ENCODE data around the gene LHFPL4. TPM values are rescaled to one million over a fixed set of nuclear protein-coding genes. Genes with fewer than 3 reads are reported as not detected.

Gene LHFPL4
- total RNA-seq, 2 donors from 2014 or later = not detected

GRCh38 chr3:9553948-9554513, 409 bp upstream of the LHFPL4 start:
- H3K9me3 Mint-ChIP-seq = peaks cover 6 to 12% of the 10 kb centered on the region in 2 donors
- H3K36me3 Mint-ChIP-seq = peaks cover 12 to 13% of the 10 kb centered on the region in 2 donors
- ATAC-seq (no peak), DNase-seq (ENCODE audit: low spot score in 2 of 2) (peak in 1 of 2 donors; percentile 2)
- H3K27ac Mint-ChIP-seq = no peak overlapping the region

- no peak overlapping the region for H3K27ac Mint-ChIP-seq
- H3K9me3 Mint-ChIP-seq = peaks cover 6 to 9% of the 10 kb centered on the region in 2 donors
- DNase-seq (ENCODE audit: low spot score in 2 of 2) (peak in 1 of 2 donors; percentile 46), ATAC-seq (no peak)
- H3K36me3 Mint-ChIP-seq = peaks cover 12 to 13% of the 10 kb centered on the region in 2 donors
Measured at GRCh38 chr3:9552252-9552999, 1.2 kb downstream of the LHFPL4 start.

GRCh38 chr3:9550999-9551398, 2.6 kb downstream of the LHFPL4 start:
- peaks cover 6 to 9% of the 10 kb centered on the region in 2 donors for H3K9me3 Mint-ChIP-seq
- no peak overlapping the region for H3K27ac Mint-ChIP-seq
- no peak for DNase-seq (ENCODE audit: low spot score in 2 of 2)
- peaks cover 12 to 13% of the 10 kb centered on the region in 2 donors for H3K36me3 Mint-ChIP-seq
- no peak for ATAC-seq

DNA sequence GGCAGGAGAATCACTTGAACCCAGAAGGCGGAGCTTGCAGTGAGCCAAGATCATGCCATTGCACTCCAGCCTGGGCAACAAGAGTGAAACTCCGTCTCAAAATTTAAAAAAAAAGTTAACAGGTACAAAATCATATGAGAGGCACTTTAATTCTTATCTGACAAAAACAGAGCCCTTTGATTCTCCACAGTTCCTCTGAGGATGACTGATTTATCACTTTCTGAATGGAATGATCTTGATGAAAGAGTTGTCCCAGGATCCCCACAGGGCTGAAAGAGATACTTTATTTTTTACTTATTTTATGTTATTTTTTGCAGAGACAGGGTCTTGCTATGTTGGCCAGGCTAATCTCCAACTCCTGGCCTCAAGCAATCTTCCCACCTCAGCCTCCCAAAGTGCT, 4.0 kb downstream of the LHFPL4 start:
- Mint-ChIP-seq H3K36me3 (peaks cover 12 to 13% of the 10 kb centered on the region in 2 donors), H3K9me3 (peaks cover 6 to 12% of the 10 kb centered on the region in 2 donors), H3K27ac (no peak overlapping the region)
- DNase-seq (ENCODE audit: low spot score in 2 of 2) (no peak), ATAC-seq (no peak)

DNA sequence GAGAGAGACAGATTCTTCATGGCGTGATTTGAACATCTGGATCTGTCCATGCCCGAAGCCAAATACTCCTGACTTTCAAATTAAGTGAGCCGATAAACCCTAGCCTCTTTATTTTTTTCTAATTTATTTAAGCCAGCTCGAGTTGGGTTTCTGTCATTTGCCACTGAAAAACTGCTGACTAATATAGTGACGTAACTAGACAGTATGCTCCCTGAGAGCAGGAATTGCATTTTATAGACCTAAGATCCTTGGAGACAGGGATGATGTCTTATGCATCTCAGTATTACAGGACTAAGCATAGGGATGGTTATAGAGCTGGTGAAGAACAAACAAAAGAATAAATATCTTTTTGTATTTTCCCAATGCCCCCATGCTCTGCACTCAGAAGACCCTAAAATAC, 4.6 kb downstream of the LHFPL4 start:
- ATAC-seq = no peak
- peaks cover 12 to 13% of the 10 kb centered on the region in 2 donors for H3K36me3 Mint-ChIP-seq

GRCh38 chr3:9542182-9542581, 11.4 kb downstream of the LHFPL4 start:
- no peaks in the 10 kb centered on the region for H3K36me3 Mint-ChIP-seq
- no peak for DNase-seq (ENCODE audit: low spot score in 2 of 2)
- no peak overlapping the region for H3K27ac Mint-ChIP-seq
- peaks cover 0 to 4% of the 10 kb centered on the region in 2 donors for H3K9me3 Mint-ChIP-seq
- no peak for ATAC-seq

More for the DNA sequence above, 4.6 kb downstream of the LHFPL4 start:
- H3K9me3 Mint-ChIP-seq = peaks cover 6 to 13% of the 10 kb centered on the region in 2 donors
- DNase-seq (ENCODE audit: low spot score in 2 of 2) = no peak
- no peak overlapping the region for H3K27ac Mint-ChIP-seq

GRCh38 chr3:9536212-9536611, 17.4 kb downstream of the LHFPL4 start:
- Mint-ChIP-seq H3K36me3 (no peaks in the 10 kb centered on the region), H3K27ac (no peak overlapping the region), H3K9me3 (no peaks in the 10 kb centered on the region)
- no peak for ATAC-seq
- no peak for DNase-seq (ENCODE audit: low spot score in 2 of 2)

GRCh38 chr3:9534429-9534828, 19.2 kb downstream of the LHFPL4 start:
- ATAC-seq = no peak
- Mint-ChIP-seq H3K9me3 (no peaks in the 10 kb centered on the region), H3K36me3 (no peaks in the 10 kb centered on the region), H3K27ac (no peak overlapping the region)
- DNase-seq (ENCODE audit: low spot score in 2 of 2) = no peak

GRCh38 chr3:9525078-9525477, 28.5 kb downstream of the LHFPL4 start:
- DNase-seq (ENCODE audit: low spot score in 2 of 2) (no peak), ATAC-seq (no peak)
- Mint-ChIP-seq H3K9me3 (no peaks in the 10 kb centered on the region), H3K27ac (no peak overlapping the region), H3K36me3 (no peaks in the 10 kb centered on the region)

- DNase-seq (ENCODE audit: low spot score in 2 of 2) (no peak), ATAC-seq (no peak)
- Mint-ChIP-seq H3K36me3 (no peaks in the 10 kb centered on the region), H3K9me3 (no peaks in the 10 kb centered on the region), H3K27ac (no peak overlapping the region)
Measured at GRCh38 chr3:9514956-9515355, 38.7 kb downstream of the LHFPL4 start.

DNA sequence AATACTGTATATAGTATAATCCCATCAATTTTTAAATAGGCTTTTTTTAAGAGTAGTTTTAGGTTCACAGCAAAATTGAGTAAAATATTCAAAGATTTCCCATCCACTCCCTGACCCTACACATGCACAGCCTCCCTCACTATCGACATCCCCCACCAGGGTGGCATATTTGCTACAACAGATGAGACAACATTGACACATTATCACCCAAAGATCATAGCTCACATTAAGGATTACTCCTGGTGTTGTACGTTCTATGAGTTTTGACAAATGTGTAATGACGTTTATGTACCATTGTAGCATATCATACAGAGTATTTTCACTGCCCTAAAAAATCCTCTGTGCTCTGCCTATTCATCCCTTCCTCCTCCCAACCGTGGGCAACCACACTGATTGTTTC, 39.3 kb downstream of the LHFPL4 start:
- DNase-seq (ENCODE audit: low spot score in 2 of 2) (no peak), ATAC-seq (no peak)
- Mint-ChIP-seq H3K36me3 (no peaks in the 10 kb centered on the region), H3K9me3 (no peaks in the 10 kb centered on the region), H3K27ac (no peak overlapping the region)

DNA sequence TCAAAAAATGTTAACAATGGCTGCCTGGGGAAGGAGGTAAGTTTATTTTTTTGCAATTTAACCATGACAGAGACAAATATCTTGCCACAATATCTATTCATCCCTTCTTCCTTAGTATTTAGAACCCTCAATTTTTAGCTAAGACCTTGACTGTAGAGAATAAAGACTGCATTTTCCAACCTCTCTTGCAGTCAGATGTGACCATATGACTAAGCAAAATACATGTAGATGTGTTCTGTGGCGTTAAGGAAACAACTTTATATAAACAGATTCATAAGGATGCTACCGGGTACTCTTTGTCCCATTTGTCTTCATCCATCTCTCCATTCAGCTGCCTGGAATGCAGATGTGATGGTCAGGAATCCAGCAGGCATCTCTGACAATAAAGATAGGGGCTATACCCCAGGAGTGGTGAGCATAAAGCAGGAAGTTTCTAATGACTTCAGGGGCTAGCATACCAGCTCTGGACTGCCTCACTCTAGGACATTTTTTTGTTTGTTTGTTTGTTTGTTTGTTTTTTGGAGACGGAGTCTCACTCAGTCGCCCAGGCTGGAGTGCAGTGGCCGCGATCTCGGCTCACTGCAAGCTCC, 41.1 kb downstream of the LHFPL4 start:
- no peak for ATAC-seq
- Mint-ChIP-seq H3K9me3 (no peaks in the 10 kb centered on the region), H3K36me3 (no peaks in the 10 kb centered on the region), H3K27ac (no peak overlapping the region)
- DNase-seq (ENCODE audit: low spot score in 2 of 2) = no peak

GRCh38 chr3:9508781-9509180, 44.8 kb downstream of the LHFPL4 start:
- Mint-ChIP-seq H3K9me3 (no peaks in the 10 kb centered on the region), H3K36me3 (no peaks in the 10 kb centered on the region), H3K27ac (no peak overlapping the region)
- no peak for ATAC-seq
- DNase-seq (ENCODE audit: low spot score in 2 of 2) = no peak

GRCh38 chr3:9507586-9508578, 45.7 kb downstream of the LHFPL4 start:
- Mint-ChIP-seq H3K9me3 (no peaks in the 10 kb centered on the region), H3K36me3 (no peaks in the 10 kb centered on the region), H3K27ac (no peak overlapping the region)
- ATAC-seq (no peak), DNase-seq (ENCODE audit: low spot score in 2 of 2) (no peak)

DNA sequence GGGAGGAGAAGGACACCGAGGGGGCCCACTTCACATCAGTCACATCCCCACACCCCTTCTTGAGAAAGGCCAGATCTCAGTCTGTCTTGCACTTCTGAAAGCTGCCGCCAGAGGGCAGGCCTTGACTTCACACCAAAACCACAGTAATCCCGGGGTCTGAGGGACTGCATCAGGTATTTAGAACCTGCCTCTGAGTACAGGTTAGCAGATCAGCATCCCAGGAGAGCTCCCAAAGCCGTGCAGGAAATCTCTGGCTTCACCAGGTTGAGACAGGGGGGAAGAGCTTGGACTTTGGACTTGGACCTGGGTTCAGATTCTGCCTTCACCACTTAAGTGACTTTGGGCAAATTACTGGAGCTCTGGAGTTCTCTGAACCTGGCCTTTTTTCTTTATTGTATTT, 50.3 kb downstream of the LHFPL4 start:
- ATAC-seq = peak; percentile 44 to 64
- H3K36me3 Mint-ChIP-seq = no peaks in the 10 kb centered on the region

GRCh38 chr3:9501226-9501625, 52.4 kb downstream of the LHFPL4 start:
- ATAC-seq = no peak
- no peak overlapping the region for H3K27ac Mint-ChIP-seq
- DNase-seq (ENCODE audit: low spot score in 2 of 2) = no peak
- no peaks in the 10 kb centered on the region for H3K36me3 Mint-ChIP-seq
- no peaks in the 10 kb centered on the region for H3K9me3 Mint-ChIP-seq

More for the DNA sequence above, 50.3 kb downstream of the LHFPL4 start:
- Mint-ChIP-seq H3K27ac (no peak overlapping the region), H3K9me3 (no peaks in the 10 kb centered on the region)
- DNase-seq (ENCODE audit: low spot score in 2 of 2) = peak; percentile 71 to 81
